NCI-H82 (cell line): ENCODE data around the gene ADAMTS2.

Experiments
- DNase-seq: peaks from one replicate; lab custom pipeline; 2025; lab: John Stamatoyannopoulos, UW

ADAMTS2 gene

GRCh38 chr5:179343719-179344430, 1.4 kb downstream of the ADAMTS2 start:
- DNase-seq, result peak; percentile 69

GRCh38 chr5:179343021-179343718, 2.1 kb downstream of the ADAMTS2 start:
- no peak for DNase-seq

- DNase-seq, result peak; percentile 12
These were observed 2.7 kb downstream of the ADAMTS2 start for GRCh38 chr5:179342577-179342976.

- DNase-seq, result no peak
These were observed 4.8 kb downstream of the ADAMTS2 start for GRCh38 chr5:179340465-179340864.

DNA sequence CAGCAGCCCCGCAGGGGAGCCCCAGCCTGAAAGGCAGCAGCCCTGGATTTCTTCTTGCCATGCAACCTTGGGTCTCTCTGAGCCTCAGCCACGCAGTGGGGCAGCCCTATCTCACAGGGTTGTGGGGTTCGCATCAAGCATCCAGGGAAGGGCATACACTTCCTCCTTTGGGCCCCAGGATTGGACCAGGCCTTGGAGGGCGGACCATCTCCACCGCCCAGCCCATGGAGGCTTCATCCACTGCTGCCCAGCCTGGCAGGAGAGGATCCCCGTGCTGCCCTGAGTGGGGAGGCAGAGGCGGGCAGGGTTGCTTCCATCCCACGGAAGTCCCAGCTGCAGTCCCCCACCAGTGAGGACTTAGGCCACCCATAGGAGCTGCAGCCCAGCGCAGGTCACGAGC, 5.3 kb downstream of the ADAMTS2 start:
- DNase-seq, result no peak

GRCh38 chr5:179339081-179339480, 6.2 kb downstream of the ADAMTS2 start:
- DNase-seq, result no peak

- no peak for DNase-seq
These were observed 7.2 kb downstream of the ADAMTS2 start for GRCh38 chr5:179337796-179338676.

GRCh38 chr5:179336871-179337795, 8.1 kb downstream of the ADAMTS2 start:
- DNase-seq, result no peak

DNA sequence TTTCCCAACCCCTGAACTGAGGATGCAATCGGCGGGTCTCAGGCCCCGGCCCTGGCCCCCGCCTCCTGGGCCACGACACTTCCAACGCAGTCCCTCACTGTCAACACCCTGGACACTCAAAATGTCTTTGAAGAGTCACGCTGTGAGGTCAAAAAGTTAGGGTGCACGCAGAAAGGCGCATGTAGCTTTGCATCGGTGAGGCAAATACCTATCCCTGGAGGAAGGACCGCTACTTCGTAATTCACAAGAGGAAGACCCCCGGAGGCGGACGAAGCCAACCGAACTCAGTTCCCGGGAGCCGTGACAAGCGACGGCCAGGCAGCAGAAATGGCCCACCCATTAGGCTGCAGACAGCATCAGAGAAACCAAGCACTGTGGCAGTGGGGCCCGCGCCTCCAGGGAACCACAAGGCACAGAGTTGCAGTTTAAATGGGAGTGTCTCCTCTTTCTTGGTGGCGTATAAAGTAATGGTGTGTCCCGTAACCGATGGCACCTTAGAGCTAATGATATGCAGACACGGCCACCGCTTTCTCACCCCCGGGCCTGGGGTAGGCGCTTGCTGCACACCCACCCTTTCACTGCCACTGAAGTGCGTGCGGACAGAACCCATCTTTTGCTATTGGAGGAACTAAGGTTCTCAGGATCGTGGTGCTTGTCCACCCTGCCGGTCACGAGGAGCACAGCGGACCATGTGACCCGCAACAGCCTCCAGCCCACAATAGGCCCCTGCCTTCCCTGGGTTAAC, 9.0 kb downstream of the ADAMTS2 start:
- no peak for DNase-seq

GRCh38 chr5:179333796-179334761, 11.2 kb downstream of the ADAMTS2 start:
- DNase-seq, result peak; percentile 8

- DNase-seq, result no peak
These were observed 12.4 kb downstream of the ADAMTS2 start for GRCh38 chr5:179332741-179333290.

GRCh38 chr5:179331591-179332375, 13.5 kb downstream of the ADAMTS2 start:
- no peak for DNase-seq

DNA sequence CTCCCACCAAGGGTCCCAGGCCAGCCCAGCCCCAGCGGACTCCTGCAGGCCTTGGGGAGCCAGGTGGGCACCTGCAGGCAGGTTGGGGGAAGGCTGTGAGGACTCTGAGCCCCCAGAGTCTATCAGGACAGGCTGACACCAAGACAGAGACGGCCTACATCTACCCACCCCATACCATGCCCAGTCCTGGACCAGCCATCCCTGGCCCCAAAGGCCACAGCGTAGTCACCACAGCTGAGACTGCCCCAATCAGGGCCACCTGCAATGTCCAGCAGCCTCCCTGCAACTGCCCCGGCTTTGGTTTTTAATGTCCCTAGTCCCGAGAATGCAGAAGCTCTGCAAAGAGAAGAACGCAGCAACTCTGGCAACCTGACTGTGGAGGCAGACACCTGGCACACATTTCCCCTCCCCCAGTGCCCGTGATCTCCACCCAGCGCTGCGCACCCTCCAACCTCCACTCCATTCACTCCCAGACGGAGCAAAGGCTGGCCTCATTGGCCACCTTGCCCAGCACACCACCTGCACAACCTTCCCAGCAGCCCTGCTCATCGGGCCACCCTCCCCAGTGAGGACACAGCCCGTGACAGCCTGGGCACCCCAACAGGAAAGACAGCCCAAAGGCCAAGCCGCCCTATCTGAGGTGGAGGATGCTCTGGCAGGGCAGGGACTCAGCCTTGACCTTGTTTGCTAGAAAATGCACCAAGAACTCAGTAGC, 14.9 kb downstream of the ADAMTS2 start:
- no peak for DNase-seq

GRCh38 chr5:179328291-179328690, 17.0 kb downstream of the ADAMTS2 start:
- DNase-seq, result no peak

- DNase-seq, result no peak
These were observed 18.1 kb downstream of the ADAMTS2 start for GRCh38 chr5:179327021-179327735.

DNA sequence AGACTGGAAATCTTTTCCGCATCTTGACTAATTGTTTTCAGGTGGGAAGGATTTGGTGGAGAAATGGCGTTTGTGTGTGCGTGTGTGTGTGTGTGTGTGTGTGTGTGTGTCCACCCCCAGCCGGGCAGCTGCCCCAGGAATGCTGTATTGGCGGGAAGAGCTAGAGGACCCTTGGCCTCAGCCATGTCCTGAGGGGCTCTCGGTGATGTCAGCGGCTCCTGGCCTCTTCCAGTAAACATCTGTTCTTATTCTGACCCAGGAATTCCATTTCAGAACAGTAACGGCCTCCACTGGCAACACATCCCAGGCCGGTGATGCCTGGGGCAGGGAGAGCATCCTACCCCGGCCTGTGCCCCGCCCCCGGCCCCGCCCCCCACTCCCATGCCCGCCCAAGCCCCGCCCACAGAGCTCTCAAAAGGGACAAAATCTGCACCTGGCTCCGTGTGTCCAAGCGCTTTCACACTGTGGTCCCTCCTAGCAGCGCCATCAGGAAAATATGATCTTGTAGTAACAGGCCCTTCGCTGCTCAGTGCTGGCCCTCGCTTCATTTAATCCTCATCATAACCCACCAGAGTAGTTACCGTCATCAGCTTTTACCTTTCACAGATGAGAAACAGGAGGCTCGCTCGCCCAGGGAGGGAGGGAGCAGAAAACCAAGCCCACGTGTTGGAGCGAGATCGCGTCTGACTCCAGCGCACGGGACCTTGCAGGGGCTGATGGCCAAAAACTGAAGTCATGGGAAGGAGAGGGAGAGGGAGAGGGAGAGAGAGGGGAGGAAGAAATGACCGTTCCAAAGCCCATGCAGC, 18.9 kb downstream of the ADAMTS2 start:
- DNase-seq, result no peak
